ENCODE results near the gene SMIM41.

Gene SMIM41

GRCh38 chr12:52130711-52131110 lies 51.2 kb downstream of the SMIM41 start:
- H3K27ac Mint-ChIP-seq = no peak overlapping the region
- H3K36me3 Mint-ChIP-seq = no peaks in the 10 kb centered on the region
- H3K9me3 Mint-ChIP-seq (ENCODE audit: low read depth) = no peaks in the 10 kb centered on the region
- no peak overlapping the region for H3K4me3 Mint-ChIP-seq
- no peaks in the 10 kb centered on the region for H3K4me1 Mint-ChIP-seq (ENCODE audit: low read depth)
- no peaks in the 10 kb centered on the region for H3K27me3 Mint-ChIP-seq

GRCh38 chr12:52132754-52133161 lies 53.3 kb downstream of the SMIM41 start:
- Mint-ChIP-seq H3K4me3 (no peak overlapping the region), H3K27ac (no peak overlapping the region), H3K27me3 (no peaks in the 10 kb centered on the region), H3K36me3 (no peaks in the 10 kb centered on the region), H3K4me1 (ENCODE audit: low read depth) (no peaks in the 10 kb centered on the region), H3K9me3 (ENCODE audit: low read depth) (no peaks in the 10 kb centered on the region)

GRCh38 chr12:52137746-52138145 lies 58.2 kb downstream of the SMIM41 start:
- H3K27ac Mint-ChIP-seq = no peak overlapping the region
- no peaks in the 10 kb centered on the region for H3K36me3 Mint-ChIP-seq
- peaks cover 1% of the 10 kb centered on the region for H3K27me3 Mint-ChIP-seq
- H3K4me3 Mint-ChIP-seq = no peak overlapping the region
- no peaks in the 10 kb centered on the region for H3K4me1 Mint-ChIP-seq (ENCODE audit: low read depth)
- H3K9me3 Mint-ChIP-seq (ENCODE audit: low read depth) = no peaks in the 10 kb centered on the region

GRCh38 chr12:52139147-52139546 lies 59.6 kb downstream of the SMIM41 start:
- no peak overlapping the region for H3K4me3 Mint-ChIP-seq
- H3K4me1 Mint-ChIP-seq (ENCODE audit: low read depth) = no peaks in the 10 kb centered on the region
- no peak overlapping the region for H3K27ac Mint-ChIP-seq
- no peaks in the 10 kb centered on the region for H3K36me3 Mint-ChIP-seq
- peaks cover 1% of the 10 kb centered on the region for H3K27me3 Mint-ChIP-seq
- H3K9me3 Mint-ChIP-seq (ENCODE audit: low read depth) = no peaks in the 10 kb centered on the region

- Mint-ChIP-seq H3K4me1 (ENCODE audit: low read depth) (no peaks in the 10 kb centered on the region), H3K27me3 (peaks cover 1% of the 10 kb centered on the region), H3K27ac (no peak overlapping the region), H3K9me3 (ENCODE audit: low read depth) (no peaks in the 10 kb centered on the region), H3K4me3 (no peak overlapping the region), H3K36me3 (no peaks in the 10 kb centered on the region)
Observed at GRCh38 chr12:52139579-52140062, 60.1 kb downstream of the SMIM41 start.

- no peaks in the 10 kb centered on the region for H3K4me1 Mint-ChIP-seq (ENCODE audit: low read depth)
- no peak overlapping the region for H3K27ac Mint-ChIP-seq
- H3K4me3 Mint-ChIP-seq = no peak overlapping the region
- no peaks in the 10 kb centered on the region for H3K36me3 Mint-ChIP-seq
- H3K27me3 Mint-ChIP-seq = peaks cover 1% of the 10 kb centered on the region
- H3K9me3 Mint-ChIP-seq (ENCODE audit: low read depth) = no peaks in the 10 kb centered on the region
Observed at GRCh38 chr12:52141306-52141705, 61.8 kb downstream of the SMIM41 start.

GRCh38 chr12:52141875-52142274 lies 62.4 kb downstream of the SMIM41 start:
- Mint-ChIP-seq H3K4me1 (ENCODE audit: low read depth) (no peaks in the 10 kb centered on the region), H3K4me3 (no peak overlapping the region), H3K27ac (no peak overlapping the region), H3K27me3 (peaks cover 1% of the 10 kb centered on the region), H3K9me3 (ENCODE audit: low read depth) (no peaks in the 10 kb centered on the region), H3K36me3 (no peaks in the 10 kb centered on the region)

- Mint-ChIP-seq H3K9me3 (ENCODE audit: low read depth) (no peaks in the 10 kb centered on the region), H3K36me3 (no peaks in the 10 kb centered on the region), H3K27me3 (peaks cover 1% of the 10 kb centered on the region)
Observed at GRCh38 chr12:52142431-52142830, 62.9 kb downstream of the SMIM41 start.

GRCh38 chr12:52144512-52145227 lies 65.2 kb downstream of the SMIM41 start:
- Mint-ChIP-seq H3K4me3 (no peak overlapping the region), H3K36me3 (no peaks in the 10 kb centered on the region), H3K9me3 (ENCODE audit: low read depth) (no peaks in the 10 kb centered on the region), H3K27ac (no peak overlapping the region), H3K27me3 (peaks cover 1% of the 10 kb centered on the region), H3K4me1 (ENCODE audit: low read depth) (no peaks in the 10 kb centered on the region)

More at GRCh38 chr12:52142431-52142830, 62.9 kb downstream of the SMIM41 start:
- Mint-ChIP-seq H3K27ac (peak overlapping the region; percentile 62), H3K4me3 (no peak overlapping the region), H3K4me1 (ENCODE audit: low read depth) (no peaks in the 10 kb centered on the region)

- Mint-ChIP-seq H3K27me3 (peaks cover 1% of the 10 kb centered on the region), H3K4me1 (ENCODE audit: low read depth) (no peaks in the 10 kb centered on the region), H3K36me3 (no peaks in the 10 kb centered on the region), H3K9me3 (ENCODE audit: low read depth) (no peaks in the 10 kb centered on the region), H3K4me3 (no peak overlapping the region), H3K27ac (no peak overlapping the region)
Observed at GRCh38 chr12:52145228-52146088, 66.0 kb downstream of the SMIM41 start.

- Mint-ChIP-seq H3K9me3 (ENCODE audit: low read depth) (no peaks in the 10 kb centered on the region), H3K27me3 (peaks cover 1% of the 10 kb centered on the region), H3K27ac (no peak overlapping the region), H3K36me3 (no peaks in the 10 kb centered on the region), H3K4me1 (ENCODE audit: low read depth) (no peaks in the 10 kb centered on the region), H3K4me3 (no peak overlapping the region)
Observed at GRCh38 chr12:52146089-52146821, 66.8 kb downstream of the SMIM41 start.

- no peak overlapping the region for H3K4me3 Mint-ChIP-seq
- no peaks in the 10 kb centered on the region for H3K9me3 Mint-ChIP-seq (ENCODE audit: low read depth)
- no peaks in the 10 kb centered on the region for H3K36me3 Mint-ChIP-seq
- peaks cover 1% of the 10 kb centered on the region for H3K27me3 Mint-ChIP-seq
- H3K27ac Mint-ChIP-seq = no peak overlapping the region
- peaks cover 5% of the 10 kb centered on the region for H3K4me1 Mint-ChIP-seq (ENCODE audit: low read depth)
Observed at GRCh38 chr12:52146822-52147366, 67.4 kb downstream of the SMIM41 start.

GRCh38 chr12:52147367-52147963 lies 68.0 kb downstream of the SMIM41 start:
- H3K4me3 Mint-ChIP-seq = no peak overlapping the region

GRCh38 chr12:52147964-52148463 lies 68.5 kb downstream of the SMIM41 start:
- Mint-ChIP-seq H3K27ac (no peak overlapping the region), H3K36me3 (no peaks in the 10 kb centered on the region), H3K4me1 (ENCODE audit: low read depth) (peaks cover 7% of the 10 kb centered on the region), H3K9me3 (ENCODE audit: low read depth) (no peaks in the 10 kb centered on the region), H3K27me3 (no peaks in the 10 kb centered on the region), H3K4me3 (no peak overlapping the region)

More at GRCh38 chr12:52147367-52147963, 68.0 kb downstream of the SMIM41 start:
- Mint-ChIP-seq H3K4me1 (ENCODE audit: low read depth) (peaks cover 5% of the 10 kb centered on the region), H3K27me3 (no peaks in the 10 kb centered on the region), H3K36me3 (no peaks in the 10 kb centered on the region), H3K27ac (no peak overlapping the region), H3K9me3 (ENCODE audit: low read depth) (no peaks in the 10 kb centered on the region)

Measured in activated naive CD8-positive, alpha-beta T cell (primary cell).